A549 (cell line): ENCODE results near the gene MAP1LC3A. TPM values are rescaled to one million over a fixed set of nuclear protein-coding genes. Genes with fewer than 3 reads are reported as not detected.

Experiments used
- ATAC-seq, 2 experiments: fragments of 200-7000 bp in 1 of 2; fragments of >200 bp in 1 of 2; cut with Nextera tagmentation in 1 of 2; cut with Tn5 transposase in 1 of 2; 3 replicates each; pipeline versions ENCODE4 v1.8.0 to v1.9.1; 2018 to 2020; ENCODE audit warnings: mild to moderate bottlenecking in 1 of 2, moderate library complexity in 1 of 2
- CTCF ChIA-PET: fragments of 300-600 bp; sonication (Branson Sonifier 250); formaldehyde crosslinking; extraction: SDS; loops from one replicate; lab custom pipeline; 2021; ENCODE audit warnings: antibody characterized with exemption, inconsistent platforms; lab: Yijun Ruan, JAX
- POLR2A ChIA-PET: fragments of 350-600 bp; formaldehyde crosslinking; extraction: SDS; loops from one replicate; lab custom pipeline; 2021; ENCODE audit warnings: antibody characterized with exemption, inconsistent platforms; lab: Yijun Ruan, JAX
- DNase-seq, 2 experiments: peaks; one replicate each; pipeline versions ENCODE4 v3.0.0 to v3.0.0-alpha.2; 2011 to 2016; ENCODE audit warnings: low read depth in 1 of 2, low spot score in 1 of 2
- FAIRE-seq: peaks from 2 replicates; lab custom pipeline; 2011; peaks lifted over from hg19 to GRCh38; lab: Jason Lieb, UNC
- H3K27ac ChIP-seq, 2 experiments: fragments of >200 bp; sonication (Bioruptor Twin); formaldehyde crosslinking; 3 replicates each; pipeline ENCODE4 v1.5.1; 2016 to 2017
- H3K4me1 ChIP-seq: fragments of >200 bp; sonication (Bioruptor Twin); formaldehyde crosslinking; 3 replicates; pipeline ENCODE4 v1.6.1; 2016
- H3K4me2 ChIP-seq: fragments of >200 bp; sonication (Bioruptor Twin); formaldehyde crosslinking; 3 replicates; pipeline ENCODE4 v1.6.1; 2016
- H3K4me3 ChIP-seq: fragments of >200 bp; sonication (Bioruptor Twin); formaldehyde crosslinking; 3 replicates; pipeline ENCODE4 v1.5.1; 2016
- H3K9me3 ChIP-seq: fragments of >200 bp; sonication (Bioruptor Twin); formaldehyde crosslinking; 3 replicates; pipeline ENCODE4 v1.6.1; 2016
- BHLHE40 ChIP-seq: IDR thresholded peaks from 2 replicates; pipeline ENCODE4 v1.6.1; 2012; ENCODE audit warnings: low read depth, low read length, inconsistent platforms
- CEBPB ChIP-seq, 2 experiments: fragments of >200 bp in 1 of 2; sonication (Bioruptor Twin) in 1 of 2; formaldehyde crosslinking in 1 of 2; IDR thresholded peaks; 2 replicates each; pipeline ENCODE4 v1.6.1; 2012 to 2016
- CHD4 ChIP-seq: fragments of 200-600 bp; sonication (generic); IDR thresholded peaks from 2 replicates; pipeline ENCODE4 v1.6.1; 2016; ENCODE audit warnings: antibody characterized with exemption, mild to moderate bottlenecking, borderline replicate concordance
- ELK1 ChIP-seq: fragments of 150-350 bp; IDR thresholded peaks from 2 replicates; pipeline ENCODE4 v1.6.1; 2014; ENCODE audit warnings: low read depth, mild to moderate bottlenecking, low read length
- FOXS1 ChIP-seq: fragments of 250-450 bp; sonication (Bioruptor Pico); IDR thresholded peaks from 2 replicates; pipeline ENCODE4 v1.5.0; 2020; ENCODE audit warnings: mild to moderate bottlenecking, moderate library complexity
- GATA3 ChIP-seq: IDR thresholded peaks from 2 replicates; pipeline ENCODE4 v1.6.1; 2012; ENCODE audit warnings: borderline replicate concordance
- HES2 ChIP-seq: fragments of >200 bp; sonication (Bioruptor Twin); formaldehyde crosslinking; IDR thresholded peaks from 2 replicates; pipeline ENCODE4 v1.6.1; 2016
- HEYL ChIP-seq: fragments of 250-450 bp; sonication (Bioruptor Pico); IDR thresholded peaks from 2 replicates; pipeline ENCODE4 v1.8.0; 2021; ENCODE audit warnings: mild to moderate bottlenecking, moderate library complexity
- HMGXB4 ChIP-seq: fragments of 250-450 bp; sonication (Bioruptor Pico); IDR thresholded peaks from 2 replicates; pipeline ENCODE4 v1.5.0; 2021; ENCODE audit warnings: mild to moderate bottlenecking, moderate library complexity, borderline replicate concordance
- HOXA7 ChIP-seq: fragments of 250-450 bp; sonication (Bioruptor Pico); IDR thresholded peaks from 2 replicates; pipeline ENCODE4 v1.5.0; 2020; ENCODE audit warnings: mild to moderate bottlenecking, moderate library complexity
- JUN ChIP-seq, 2 experiments: fragments of >200 bp; sonication (Bioruptor Twin); formaldehyde crosslinking; IDR thresholded peaks; 2 replicates in 1 of 2; 3 replicates in 1 of 2; pipeline ENCODE4 v1.6.1; 2016 to 2017
- MAZ ChIP-seq: fragments of 150-350 bp; IDR thresholded peaks from 2 replicates; pipeline ENCODE4 v1.6.1; 2014; ENCODE audit warnings: antibody characterized with exemption, low read depth, low read length, borderline replicate concordance
- MYC ChIP-seq: IDR thresholded peaks from 2 replicates; pipeline ENCODE4 v1.6.1; 2012; ENCODE audit warnings: mild to moderate bottlenecking, inconsistent platforms, low read length, improper control_type of control experiment, borderline replicate concordance
- NFE2L2 ChIP-seq: fragments of 150-350 bp; conservative IDR thresholded peaks from 2 replicates; pipeline ENCODE4 v1.6.1; 2014; ENCODE audit warnings: low read length
- PHF8 ChIP-seq: fragments of 200-600 bp; sonication (generic); IDR thresholded peaks from 2 replicates; pipeline ENCODE4 v1.6.1; 2016; ENCODE audit warnings: low read depth, mild to moderate bottlenecking, antibody characterized with exemption, moderate library complexity, borderline replicate concordance
- POLR2A ChIP-seq: IDR thresholded peaks from 2 replicates; pipeline ENCODE4 v1.6.1; 2012; ENCODE audit warnings: mild to moderate bottlenecking, low read length
- POLR2AphosphoS2 ChIP-seq: conservative IDR thresholded peaks from 2 replicates; pipeline ENCODE4 v1.6.1; 2012; ENCODE audit warnings: low read length, improper control_type of control experiment, inconsistent platforms
- RARB ChIP-seq: fragments of 250-450 bp; sonication (Bioruptor Pico); IDR thresholded peaks from 2 replicates; pipeline ENCODE4 v1.8.0; 2021; ENCODE audit warnings: mild to moderate bottlenecking, moderate library complexity
- RFX5 ChIP-seq: fragments of 450-650 bp; IDR thresholded peaks from 2 replicates; pipeline ENCODE4 v1.7.1; 2014; ENCODE audit warnings: antibody characterized with exemption, mild to moderate bottlenecking, moderate library complexity
- TFCP2L1 ChIP-seq: fragments of 250-450 bp; sonication (Bioruptor Pico); IDR thresholded peaks from 2 replicates; pipeline ENCODE4 v1.5.0; 2021; ENCODE audit warnings: mild to moderate bottlenecking
- TP53 ChIP-seq: fragments of 250-450 bp; sonication (Bioruptor Pico); IDR thresholded peaks from 2 replicates; pipeline ENCODE4 v1.5.0; 2021; ENCODE audit warnings: mild to moderate bottlenecking, moderate library complexity
- ZNF302 ChIP-seq: fragments of 250-450 bp; sonication (Bioruptor Pico); IDR thresholded peaks from 2 replicates; pipeline ENCODE4 v1.9.0; 2021; ENCODE audit warnings: inconsistent platforms, mild to moderate bottlenecking, moderate library complexity
- WGBS: methylation state at CpG from one replicate; pipeline ENCODE4 v1.1.6; 2017; ENCODE audit errors: missing lambda C conversion rate; 5-methylcytosine and 5-hydroxymethylcytosine counted together
- polyA plus RNA-seq, 4 experiments: library from polyadenylated mRNA; depleted of rRNA in 3 of 4; stranded (reverse); fragments of >200 nt; fragmentation: RNase III in 1 of 4; extraction: RNeasy Plus Mini Kit Qiagen cat#74134 plus additional on column Dnase treatment in 1 of 4; gene quantifications; 2 replicates in 3 of 4; 3 replicates in 1 of 4; pipeline ENCODE4 v1.2.3, GENCODE V29; 2011 to 2017
- TF ChIP-seq, protein P1 (sequence below): IDR thresholded peaks from 2 replicates; pipeline ENCODE4 v1.6.1; 2012
- TF ChIP-seq, protein P2 (sequence below): IDR thresholded peaks from 2 replicates; pipeline ENCODE4 v1.6.1; 2012

The MAP1LC3A gene
- polyA plus RNA-seq, 2 of the 4 experiments (the other 2 are of a cell fraction): 4.3 to 15.7 TPM

GRCh38 chr20:34514897-34515483 lies 43.5 kb upstream of the MAP1LC3A start:
- Histone ChIP-seq H3K4me1 (peaks cover 24% of the 10 kb centered on the region), H3K27ac (peak overlapping the region; percentile 6 to 96; a peak in 3 of 6 replicates), H3K9me3 (no peaks in the 10 kb centered on the region), H3K4me2 (peak overlapping the region; percentile 91)
- POLR2A ChIA-PET: interaction anchor here (1.1 to 1.2 kb wide), 2 partner anchors 20 to 199 kb away, joined by 3 read pairs; no protein-coding TSS in a partner anchor
- TF ChIP-seq HEYL (CRISPR knock-in tag) (no peak), HES2 (no peak), MYC (no peak), NFE2L2 (no peak), TFCP2L1 (0 out of 2 replicates have a peak, but pooled peaks have one; percentile 6), FOXS1 (CRISPR knock-in tag) (no peak), RFX5 (no peak)
- TF ChIP-seq, protein P1, sequence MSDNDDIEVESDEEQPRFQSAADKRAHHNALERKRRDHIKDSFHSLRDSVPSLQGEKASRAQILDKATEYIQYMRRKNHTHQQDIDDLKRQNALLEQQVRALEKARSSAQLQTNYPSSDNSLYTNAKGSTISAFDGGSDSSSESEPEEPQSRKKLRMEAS: no peak
- TF ChIP-seq, all 56 proteins: peak for 1
- FAIRE-seq: no peak
- WGBS: 76% methylated on average over 19 of the region's 19 CpGs
- no peak for ATAC-seq
- CTCF ChIA-PET: interaction anchor here (0.6 to 6.2 kb wide), 6 partner anchors 8 to 831 kb away, joined by 3 to 52 read pairs (median 4); no protein-coding TSS in a partner anchor
- peak overlapping the region; percentile 80; the same call in 2 of the 3 replicates for H3K4me3 ChIP-seq
- no peak for DNase-seq

GRCh38 chr20:34515484-34516246 lies 42.9 kb upstream of the MAP1LC3A start:
- 28% methylated on average over 36 of the region's 36 CpGs for WGBS
- ATAC-seq (peak; percentile 44 to 47; a peak in 5 of 6 replicates), DNase-seq (peak in 1 of 2 experiments; percentile 48), FAIRE-seq (no peak)
- Histone ChIP-seq H3K4me2 (peak overlapping the region; percentile 91), H3K4me1 (peaks cover 24% of the 10 kb centered on the region), H3K4me3 (peak overlapping the region; percentile 80), H3K9me3 (no peaks in the 10 kb centered on the region), H3K27ac (peak overlapping the region; percentile 95 to 96)
- POLR2A ChIA-PET: interaction anchor here (0.5 to 2.2 kb wide), 10 partner anchors 10 to 441 kb away, joined by 3 to 12 read pairs (median 3); partner anchors contain the start of genes AHCY, ITCH and PIGU
- CTCF ChIA-PET: interaction anchor here (0.9 to 6.2 kb wide), 7 partner anchors 10 to 219 kb away, joined by 3 to 52 read pairs (median 4); partner anchors contain the start of gene MAP1LC3A
- TF ChIP-seq, protein P1: no peak; the same call in 1 of the 2 replicates
- TF ChIP-seq RARB (CRISPR knock-in tag) (no peak), CEBPB (IDR thresholded peaks at IDR 0.05) (peak in 1 of 2 experiments; percentile 61; a peak in 2 of 4 replicates), CHD4 (peak; percentile 64; the same call in 1 of the 2 replicates)

- ChIA-PET POLR2A (interaction anchor here (0.5 to 2.2 kb wide), 13 partner anchors 9 to 440 kb away, joined by 3 to 12 read pairs (median 3); partner anchors contain the start of genes AHCY, ITCH and PIGU), CTCF (interaction anchor here (0.8 to 6.2 kb wide), 11 partner anchors 11 to 326 kb away, joined by 3 to 52 read pairs (median 4); partner anchors contain the start of gene MAP1LC3A)
- FAIRE-seq: no peak
- peaks cover 24% of the 10 kb centered on the region for H3K4me1 ChIP-seq
- peak within 1 kb of the TSS; percentile 91 for H3K4me2 ChIP-seq
- peak; percentile 93 to 96 for ATAC-seq
- peak within 1 kb of the TSS; percentile 95 to 96 for H3K27ac ChIP-seq
- peak within 1 kb of the TSS; percentile 80 for H3K4me3 ChIP-seq
- DNase-seq: peak; percentile 93 to 96
- 1% methylated on average over 23 of the region's 59 CpGs for WGBS
- no peaks in the 10 kb centered on the region for H3K9me3 ChIP-seq
- TF ChIP-seq POLR2AphosphoS2: no peak
- peak; percentile 12; the same call in 1 of the 2 replicates for TF ChIP-seq TFCP2L1
- TF ChIP-seq ZNF302 (CRISPR knock-in tag): no peak
- TF ChIP-seq POLR2A: peak; percentile 74
- TF ChIP-seq, protein P2, sequence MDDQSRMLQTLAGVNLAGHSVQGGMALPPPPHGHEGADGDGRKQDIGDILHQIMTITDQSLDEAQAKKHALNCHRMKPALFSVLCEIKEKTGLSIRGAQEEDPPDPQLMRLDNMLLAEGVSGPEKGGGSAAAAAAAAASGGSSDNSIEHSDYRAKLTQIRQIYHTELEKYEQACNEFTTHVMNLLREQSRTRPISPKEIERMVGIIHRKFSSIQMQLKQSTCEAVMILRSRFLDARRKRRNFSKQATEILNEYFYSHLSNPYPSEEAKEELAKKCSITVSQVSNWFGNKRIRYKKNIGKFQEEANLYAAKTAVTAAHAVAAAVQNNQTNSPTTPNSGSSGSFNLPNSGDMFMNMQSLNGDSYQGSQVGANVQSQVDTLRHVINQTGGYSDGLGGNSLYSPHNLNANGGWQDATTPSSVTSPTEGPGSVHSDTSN: peak; percentile 92
- no peak for TF ChIP-seq BHLHE40
- no peak for TF ChIP-seq ELK1
- no peak for TF ChIP-seq TP53 (CRISPR knock-in tag)
- peak; percentile 85 for TF ChIP-seq PHF8
- TF ChIP-seq MAZ: no peak
- TF ChIP-seq GATA3: no peak
- TF ChIP-seq HOXA7 (CRISPR knock-in tag): 0 out of 2 replicates have a peak, but pooled peaks have one; percentile 65
- TF ChIP-seq HMGXB4 (CRISPR knock-in tag): peak; percentile 12; the same call in 1 of the 2 replicates
- peak; percentile 76 to 88; a peak in 3 of 5 replicates for TF ChIP-seq JUN (IDR thresholded peaks at IDR 0.05)
These were observed 42.0 kb upstream of the MAP1LC3A start, which contains the start of gene DYNLRB1 for GRCh38 chr20:34516247-34517113. TSS of gene DYNLRB1 (plus strand) at chr20:34516422. CDS start at chr20:34516459, 37 bp downstream.
